Subcutaneous abdominal adipose tissue (tissue), 5 donors: Measurements from ENCODE around the gene TRAK1.

ENCODE experiments used
- H3K27ac ChIP-seq: one replicate; pipeline ENCODE4 v1.7.0; 2013; ENCODE audit warnings: low read depth, mild to moderate bottlenecking, inconsistent platforms, low read length, moderate library complexity
- H3K27me3 ChIP-seq, 5 donors: one replicate each; pipeline ENCODE4 v1.7.0; 2013; ENCODE audit warnings: low read length in 5 of 5, inconsistent platforms in 1 of 5; ENCODE audit not compliant: control insufficient read depth in 5 of 5, insufficient read depth in 4 of 5
- H3K36me3 ChIP-seq, 5 donors: one replicate each; pipeline ENCODE4 v1.7.0; 2013; ENCODE audit warnings: low read length in 5 of 5; ENCODE audit not compliant: control insufficient read depth in 5 of 5, insufficient read depth in 5 of 5
- H3K4me1 ChIP-seq, 5 donors: one replicate each; pipeline ENCODE4 v1.7.0; 2013; ENCODE audit warnings: low read length in 5 of 5, mild to moderate bottlenecking in 3 of 5, moderate library complexity in 1 of 5; ENCODE audit not compliant: control insufficient read depth in 5 of 5, insufficient read depth in 5 of 5
- H3K4me3 ChIP-seq, 5 donors: one replicate each; pipeline ENCODE4 v1.7.0; 2013; ENCODE audit warnings: low read length in 5 of 5, low read depth in 1 of 5
- H3K9ac ChIP-seq, 5 donors: one replicate each; pipeline ENCODE4 v1.7.0; 2013; ENCODE audit warnings: low read length in 5 of 5, mild to moderate bottlenecking in 4 of 5, moderate library complexity in 3 of 5
- H3K9me3 ChIP-seq, 5 donors: one replicate each; pipeline ENCODE4 v1.7.0; 2013; ENCODE audit warnings: low read length in 5 of 5; ENCODE audit not compliant: control insufficient read depth in 5 of 5
- donor health status: healthy.
- donor health status: healthy.
- donor health status: healthy.
- donor health status: healthy.
- donor health status: healthy.

The TRAK1 gene

DNA sequence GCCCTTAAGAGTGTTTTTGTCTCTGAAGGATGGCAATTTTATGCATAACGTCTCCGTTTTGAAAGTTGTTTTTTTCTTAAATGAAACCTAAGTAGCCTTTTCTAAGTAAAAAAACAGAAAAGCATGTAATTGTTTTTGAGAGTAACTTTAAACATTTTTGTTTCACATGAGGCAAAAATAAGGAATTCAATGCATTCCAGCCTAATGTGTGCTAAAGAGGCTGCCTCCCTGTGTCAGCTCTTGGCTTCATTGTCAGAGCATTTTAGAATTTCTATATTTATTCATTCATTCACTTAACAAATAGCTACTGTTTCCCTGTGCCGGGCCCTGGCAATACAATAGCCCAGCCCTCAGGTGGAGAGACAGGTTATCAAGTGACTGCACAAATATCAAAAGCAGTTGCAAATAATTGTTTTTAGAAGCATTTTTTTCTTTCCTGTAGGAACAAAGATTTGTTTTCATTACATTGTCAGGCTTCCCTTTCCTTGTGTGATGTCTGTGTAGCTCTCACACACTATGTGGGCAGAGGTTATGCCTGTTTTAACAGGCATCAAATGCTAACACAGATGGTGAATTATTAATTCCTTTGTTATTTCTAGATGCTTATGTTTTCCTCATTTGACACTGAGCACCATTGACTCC lies 93.0 kb downstream of the TRAK1 start:
- Histone ChIP-seq H3K9me3 (no peaks in the 10 kb centered on the region), H3K4me1 (peaks cover 10 to 57% (median 46%) of the 10 kb centered on the region in 5 donors), H3K9ac (no peak overlapping the region), H3K27ac (no peak overlapping the region), H3K36me3 (peaks cover 0 to 25% (median 10%) of the 10 kb centered on the region in 5 donors), H3K27me3 (no peaks in the 10 kb centered on the region), H3K4me3 (peak overlapping the region in 3 of 5 donors; percentile 11 to 41 (median 29))

DNA sequence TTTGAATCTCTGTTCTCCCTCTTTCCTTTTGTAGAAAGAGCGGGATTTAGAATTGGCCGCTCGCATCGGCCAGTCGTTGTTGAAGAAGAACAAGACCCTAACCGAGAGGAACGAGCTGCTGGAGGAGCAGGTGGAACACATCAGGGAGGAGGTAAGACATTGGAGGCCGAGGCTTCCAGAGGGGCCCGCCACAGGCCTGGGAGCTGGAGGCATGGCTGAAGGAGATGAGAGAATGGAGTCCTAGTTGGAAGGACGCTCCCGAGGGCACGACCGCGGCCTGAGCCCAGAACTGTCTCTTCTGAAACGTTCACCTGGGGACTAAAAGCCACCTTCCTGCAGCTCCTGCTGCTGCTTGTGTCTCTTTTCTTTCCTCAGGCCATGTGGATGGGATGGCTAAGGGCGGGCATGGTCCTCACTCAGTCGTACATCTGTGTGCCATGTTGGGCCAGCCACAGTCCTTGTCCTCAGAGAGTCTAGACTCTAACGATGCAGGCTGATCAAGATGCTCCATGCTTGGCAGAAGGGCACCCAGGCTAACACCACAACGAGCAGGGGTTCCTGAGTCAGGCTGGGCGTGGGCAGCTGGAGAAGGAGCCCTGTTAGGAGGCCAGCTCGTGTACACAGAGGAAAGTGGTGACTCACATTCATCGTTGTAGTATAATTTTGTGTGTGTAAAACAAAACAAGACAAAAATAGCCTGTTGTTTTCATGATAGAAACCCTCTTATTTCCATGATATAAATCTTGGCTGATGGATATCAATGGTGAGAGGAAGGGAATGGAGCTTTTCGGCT lies 93.7 kb downstream of the TRAK1 start:
- Histone ChIP-seq H3K4me3 (peak overlapping the region in 4 of 5 donors; percentile 11 to 41 (median 22)), H3K27me3 (no peaks in the 10 kb centered on the region), H3K36me3 (peaks cover 0 to 27% (median 12%) of the 10 kb centered on the region in 5 donors), H3K9ac (no peak overlapping the region), H3K27ac (no peak overlapping the region), H3K9me3 (no peaks in the 10 kb centered on the region), H3K4me1 (peaks cover 12 to 58% (median 46%) of the 10 kb centered on the region in 5 donors)

DNA sequence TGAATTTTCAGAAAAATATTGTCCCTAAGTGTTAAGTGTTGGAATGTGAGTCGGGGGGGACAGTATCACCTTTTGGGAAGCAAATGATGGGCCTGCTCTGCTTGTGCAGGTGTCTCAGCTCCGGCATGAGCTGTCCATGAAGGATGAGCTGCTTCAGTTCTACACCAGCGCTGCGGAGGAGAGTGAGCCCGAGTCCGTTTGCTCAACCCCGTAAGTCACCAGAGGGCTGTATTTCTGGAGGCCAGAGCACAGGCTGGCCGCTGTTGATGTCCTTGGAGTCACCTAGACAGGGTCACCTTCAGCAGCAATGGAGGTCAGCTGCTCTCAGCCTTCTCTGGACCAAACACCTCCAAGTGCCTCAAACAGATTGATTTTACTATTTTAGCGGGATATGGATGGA lies 96.8 kb downstream of the TRAK1 start:
- Histone ChIP-seq H3K27me3 (no peaks in the 10 kb centered on the region), H3K9me3 (no peaks in the 10 kb centered on the region), H3K27ac (peak overlapping the region; percentile 88), H3K4me1 (peaks cover 14 to 84% (median 51%) of the 10 kb centered on the region in 5 donors), H3K36me3 (peaks cover 0 to 42% (median 22%) of the 10 kb centered on the region in 5 donors), H3K9ac (peak overlapping the region in 1 of 5 donors; percentile 14), H3K4me3 (no peak overlapping the region)

DNA sequence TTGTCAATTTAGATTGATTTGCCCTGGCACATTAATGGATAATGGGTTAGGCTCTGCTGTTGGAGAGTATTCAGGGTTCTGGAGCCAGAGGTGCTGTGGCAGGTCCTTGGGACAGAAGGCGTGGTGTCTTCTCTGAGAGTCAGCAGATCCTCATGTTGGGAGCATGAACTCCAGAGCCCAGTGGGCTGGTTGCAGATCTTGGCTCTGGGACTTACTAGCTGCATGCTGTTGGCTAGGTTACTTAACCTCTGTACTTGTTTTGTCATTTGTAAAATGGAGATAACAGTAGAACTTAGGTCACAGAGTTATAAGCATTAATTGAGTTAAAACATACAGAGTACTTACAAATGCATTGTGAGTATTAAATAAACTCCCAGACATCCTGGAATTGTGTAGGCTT lies 97.2 kb downstream of the TRAK1 start:
- Histone ChIP-seq H3K9ac (peak overlapping the region in 2 of 5 donors; percentile 14 to 44), H3K9me3 (no peaks in the 10 kb centered on the region), H3K27ac (peak overlapping the region; percentile 88), H3K4me1 (peaks cover 14 to 84% (median 50%) of the 10 kb centered on the region in 5 donors), H3K27me3 (no peaks in the 10 kb centered on the region), H3K36me3 (peaks cover 4 to 46% (median 24%) of the 10 kb centered on the region in 5 donors), H3K4me3 (no peak overlapping the region)

DNA sequence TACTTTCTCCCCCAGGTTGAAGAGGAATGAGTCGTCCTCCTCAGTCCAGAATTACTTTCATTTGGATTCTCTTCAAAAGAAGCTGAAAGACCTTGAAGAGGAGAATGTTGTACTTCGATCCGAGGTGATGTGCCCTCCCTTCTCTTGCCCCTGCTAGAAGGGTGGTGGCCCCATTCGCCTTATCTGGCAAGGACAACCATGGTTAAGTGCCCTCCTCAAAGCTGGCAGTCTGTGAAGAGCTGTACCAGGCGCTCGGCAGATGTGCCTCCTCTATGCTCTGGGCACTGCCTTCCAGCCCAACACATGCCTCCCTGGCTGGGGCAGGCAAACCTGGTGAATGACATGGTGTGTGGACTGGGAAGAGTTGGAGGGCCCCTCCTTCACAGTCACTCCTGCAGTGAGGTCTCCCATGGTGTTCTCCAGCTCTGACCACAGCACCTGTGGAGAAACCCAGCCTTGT lies 97.9 kb downstream of the TRAK1 start:
- H3K36me3 ChIP-seq: peaks cover 4 to 53% (median 30%) of the 10 kb centered on the region in 5 donors
- peak overlapping the region in 1 of 5 donors; percentile 14 for H3K9ac ChIP-seq
- H3K4me1 ChIP-seq: peaks cover 14 to 77% (median 47%) of the 10 kb centered on the region in 5 donors
- no peaks in the 10 kb centered on the region for H3K9me3 ChIP-seq
- H3K4me3 ChIP-seq: no peak overlapping the region
- no peaks in the 10 kb centered on the region for H3K27me3 ChIP-seq
- H3K27ac ChIP-seq: peak overlapping the region; percentile 88

DNA sequence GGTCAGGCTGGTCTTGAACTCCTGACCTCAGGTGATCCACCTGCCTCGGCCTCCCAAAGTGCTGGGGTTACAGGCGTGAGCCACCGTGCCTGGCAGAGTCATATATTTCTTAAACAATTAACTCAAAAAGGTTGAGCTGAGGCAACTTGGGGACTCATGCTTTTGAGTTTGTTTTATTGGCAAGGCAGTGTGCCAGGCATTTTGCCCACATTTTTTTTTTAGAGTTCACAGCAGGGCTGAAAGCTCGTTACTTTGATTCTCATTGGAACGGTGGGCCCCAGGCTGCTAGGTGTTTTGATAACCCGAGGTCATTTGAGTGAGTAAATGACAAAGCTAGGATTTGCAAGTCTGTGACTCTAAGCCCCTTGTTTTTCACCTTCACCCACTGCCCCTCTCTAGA lies 98.6 kb downstream of the TRAK1 start:
- Histone ChIP-seq H3K4me1 (peaks cover 14 to 70% (median 42%) of the 10 kb centered on the region in 5 donors), H3K27ac (peak overlapping the region; percentile 88), H3K9me3 (no peaks in the 10 kb centered on the region), H3K9ac (peak overlapping the region in 1 of 5 donors; percentile 19), H3K36me3 (peaks cover 4 to 56% (median 35%) of the 10 kb centered on the region in 5 donors), H3K27me3 (no peaks in the 10 kb centered on the region), H3K4me3 (no peak overlapping the region)

DNA sequence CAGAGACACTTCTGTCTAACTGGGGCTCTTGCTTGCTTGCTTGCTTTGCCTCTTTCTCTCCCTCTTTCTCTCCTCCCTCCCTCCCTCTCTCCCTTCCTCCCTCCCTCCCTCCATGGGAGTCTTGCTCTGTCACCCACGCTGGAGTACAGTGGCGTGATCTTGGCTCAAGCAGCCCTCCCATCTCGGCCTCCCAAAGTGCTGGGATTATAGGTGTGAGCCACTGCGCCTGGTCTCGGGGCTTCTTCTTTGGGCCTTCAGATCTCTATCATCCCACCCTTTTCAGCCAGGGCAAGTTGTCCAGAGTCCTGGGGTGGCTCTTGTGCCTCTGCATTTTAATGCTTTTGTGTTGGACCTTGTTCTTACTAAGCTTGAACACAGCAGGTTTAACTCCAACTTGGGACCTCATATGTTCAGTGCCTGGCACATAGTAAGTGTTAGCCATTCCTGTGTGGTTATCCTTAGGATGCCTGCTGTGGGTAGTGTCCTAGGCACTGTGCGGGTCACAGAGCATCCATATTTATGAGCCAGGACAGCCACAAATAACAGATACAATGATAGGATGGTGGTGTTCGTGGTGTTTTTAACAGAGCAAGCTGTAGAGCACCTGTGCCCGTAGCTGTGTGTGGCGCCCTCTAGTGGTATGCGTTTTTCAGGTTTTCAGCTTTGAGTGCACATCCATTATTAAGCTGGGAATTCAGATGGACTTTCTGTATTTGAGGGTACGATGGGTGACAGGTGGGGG lies 99.7 kb downstream of the TRAK1 start:
- Histone ChIP-seq H3K27me3 (no peaks in the 10 kb centered on the region), H3K27ac (peak overlapping the region; percentile 88), H3K9ac (no peak overlapping the region), H3K9me3 (no peaks in the 10 kb centered on the region), H3K4me1 (peaks cover 14 to 65% (median 42%) of the 10 kb centered on the region in 5 donors), H3K36me3 (peaks cover 8 to 62% (median 40%) of the 10 kb centered on the region in 5 donors), H3K4me3 (no peak overlapping the region)

DNA sequence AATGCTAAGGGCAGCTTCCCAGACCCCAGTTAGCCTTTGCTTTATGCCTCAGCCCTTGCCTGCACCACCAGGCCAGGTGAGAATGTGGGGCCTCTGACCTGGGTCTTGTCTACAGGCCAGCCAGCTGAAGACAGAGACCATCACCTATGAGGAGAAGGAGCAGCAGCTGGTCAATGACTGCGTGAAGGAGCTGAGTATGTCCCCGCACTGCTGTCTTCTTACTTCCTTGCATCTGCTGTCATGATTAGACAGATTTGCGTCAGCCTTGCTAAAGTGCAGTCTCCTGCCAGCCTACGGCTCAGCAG lies 100.2 kb downstream of the TRAK1 start:
- Histone ChIP-seq H3K27me3 (no peaks in the 10 kb centered on the region), H3K9me3 (no peaks in the 10 kb centered on the region), H3K4me3 (no peak overlapping the region), H3K36me3 (peaks cover 11 to 64% (median 42%) of the 10 kb centered on the region in 5 donors), H3K27ac (no peak overlapping the region), H3K9ac (no peak overlapping the region), H3K4me1 (peaks cover 14 to 64% (median 42%) of the 10 kb centered on the region in 5 donors)

DNA sequence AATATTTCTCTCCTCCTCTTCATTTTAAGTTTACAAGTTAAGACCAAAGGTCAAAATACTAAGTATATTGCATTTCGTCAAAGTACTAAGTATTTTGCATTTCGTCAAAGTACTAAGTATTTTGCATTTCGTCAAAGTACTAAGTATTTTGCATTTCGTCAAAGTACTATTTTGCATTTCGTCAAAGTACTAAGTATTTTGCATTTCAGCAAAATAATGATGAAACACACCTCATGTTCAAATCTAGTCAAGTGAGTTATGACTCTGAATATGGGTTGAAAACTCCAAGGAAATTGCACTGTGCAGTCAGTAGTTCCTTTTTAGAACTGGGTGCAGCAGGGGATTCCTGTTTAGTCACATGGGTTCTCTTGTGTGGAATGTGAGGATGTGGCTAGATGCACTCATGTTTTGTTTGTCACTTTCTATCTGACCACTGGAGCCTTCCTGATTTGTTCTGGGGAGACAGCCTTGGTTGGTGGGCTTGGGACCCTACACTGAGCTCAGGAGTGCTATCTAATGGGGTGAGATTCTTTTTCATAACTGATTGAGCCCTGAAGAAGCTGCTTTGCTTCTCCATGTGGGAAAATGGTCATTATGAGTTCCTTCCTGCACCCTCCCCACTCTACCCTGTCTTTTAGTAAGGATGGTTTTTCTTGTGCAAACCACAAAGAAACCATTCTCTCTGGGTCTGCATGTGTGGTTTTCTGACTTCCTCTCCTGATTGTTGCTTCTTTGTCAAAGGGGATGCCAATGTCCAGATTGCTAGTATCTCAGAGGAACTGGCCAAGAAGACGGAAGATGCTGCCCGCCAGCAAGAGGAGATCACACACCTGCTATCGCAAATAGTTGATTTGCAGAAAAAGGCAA lies 101.4 kb downstream of the TRAK1 start:
- Histone ChIP-seq H3K27me3 (no peaks in the 10 kb centered on the region), H3K27ac (no peak overlapping the region), H3K4me1 (peaks cover 11 to 54% (median 36%) of the 10 kb centered on the region in 5 donors), H3K9me3 (no peaks in the 10 kb centered on the region), H3K4me3 (no peak overlapping the region), H3K36me3 (peaks cover 20 to 66% (median 51%) of the 10 kb centered on the region in 5 donors), H3K9ac (no peak overlapping the region)
